Activated naive CD8-positive, alpha-beta T cell treated with anti-CD3 and anti-CD28 coated beads for 36 hours (primary cell): ENCODE data around the gene MARCHF2. TPM values are rescaled to one million over a fixed set of nuclear protein-coding genes. Genes with fewer than 3 reads are reported as not detected.
A peak's percentile ranks its signal among the peaks of the same experiment; 100 is the strongest.

Experiments used
- DNase-seq: peaks from one replicate; pipeline ENCODE4 v3.0.0; 2021
- H3K27ac Mint-ChIP-seq: one replicate; pipeline ENCODE4 v1.8.0; 2022; ENCODE audit warnings: mild to moderate bottlenecking, moderate library complexity, mixed read lengths
- H3K27me3 Mint-ChIP-seq: one replicate; pipeline ENCODE4 v1.8.0; 2022; ENCODE audit warnings: mild to moderate bottlenecking, mixed read lengths
- H3K36me3 Mint-ChIP-seq: one replicate; pipeline ENCODE4 v1.8.0; 2021; ENCODE audit warnings: mild to moderate bottlenecking, mixed read lengths
- H3K4me1 Mint-ChIP-seq: one replicate; pipeline ENCODE4 v1.8.0; 2021; ENCODE audit warnings: mixed read lengths
- H3K4me3 Mint-ChIP-seq: one replicate; pipeline ENCODE4 v1.8.0; 2022; ENCODE audit warnings: mild to moderate bottlenecking, moderate library complexity, mixed read lengths
- H3K9me3 Mint-ChIP-seq: one replicate; pipeline ENCODE4 v1.8.0; 2022; ENCODE audit warnings: mixed read lengths
- total RNA-seq, 2 experiments: library from RNA; stranded (reverse); gene quantifications; one replicate each; pipeline ENCODE4 v1.2.3, GENCODE V29; 2021

The MARCHF2 gene
- total RNA-seq, 2 experiments from 2014 or later = 6.1 to 6.6 TPM

DNA sequence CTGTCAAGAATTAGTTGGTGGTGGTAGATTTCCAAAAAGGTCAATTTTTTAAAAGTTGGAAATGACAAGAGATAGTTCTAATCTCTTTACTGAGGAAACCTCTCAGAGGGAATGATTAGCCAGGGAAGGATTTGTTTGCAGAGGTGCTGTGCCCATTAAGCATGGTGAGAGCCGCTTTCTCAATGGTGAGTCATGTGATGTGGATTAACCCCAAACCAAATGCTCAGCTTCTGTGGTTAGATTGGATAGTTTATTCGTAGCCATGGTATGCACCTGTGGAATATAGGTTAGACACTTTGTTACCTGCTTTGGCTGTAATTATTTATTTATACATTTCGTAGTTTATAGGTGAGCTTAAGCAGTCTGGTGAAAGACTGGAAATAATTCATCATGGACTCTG is 38.8 kb downstream of the MARCHF2 start:
- H3K27me3 Mint-ChIP-seq = no peaks in the 10 kb centered on the region
- no peaks in the 10 kb centered on the region for H3K9me3 Mint-ChIP-seq
- peaks cover 76% of the 10 kb centered on the region for H3K4me1 Mint-ChIP-seq
- H3K4me3 Mint-ChIP-seq = no peak overlapping the region
- DNase-seq = no peak
- peak overlapping the region; percentile 32 for H3K27ac Mint-ChIP-seq
- peaks cover 36% of the 10 kb centered on the region for H3K36me3 Mint-ChIP-seq

DNA sequence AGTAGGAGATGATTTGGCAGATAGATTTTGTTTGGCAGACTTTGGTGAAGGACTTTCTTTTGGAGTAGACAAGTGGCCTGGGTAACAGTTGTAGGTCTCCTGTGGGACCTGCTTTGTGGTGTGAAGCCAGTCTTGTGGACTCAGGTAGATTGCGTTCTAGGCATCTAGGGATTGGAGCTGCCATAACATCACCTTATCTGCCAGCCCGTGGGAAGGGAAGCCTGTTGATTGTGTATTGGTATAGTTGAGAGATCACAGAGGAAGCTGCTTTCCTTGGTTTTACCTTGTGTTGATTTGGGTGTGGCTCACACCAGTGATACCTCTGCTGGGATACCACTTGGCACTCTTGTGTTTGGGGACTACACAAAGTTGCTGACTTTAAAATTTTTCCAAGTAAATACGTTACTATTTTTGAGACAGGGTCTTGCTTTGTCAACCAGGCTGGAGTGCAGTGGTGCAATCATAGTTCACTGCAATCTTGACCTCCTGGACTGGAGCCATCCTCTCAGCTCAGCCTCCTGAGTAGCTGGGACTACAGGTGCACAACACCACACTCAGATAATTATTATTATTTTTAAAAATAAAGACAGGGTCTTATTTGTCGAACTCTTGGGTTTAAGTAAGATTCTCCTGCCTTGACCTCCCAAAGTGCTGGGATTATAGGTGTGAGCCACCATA is 39.5 kb downstream of the MARCHF2 start:
- Mint-ChIP-seq H3K36me3 (peaks cover 31% of the 10 kb centered on the region), H3K4me1 (peaks cover 70% of the 10 kb centered on the region), H3K9me3 (no peaks in the 10 kb centered on the region), H3K27me3 (no peaks in the 10 kb centered on the region), H3K27ac (peak overlapping the region; percentile 7), H3K4me3 (peak overlapping the region; percentile 22)
- no peak for DNase-seq

DNA sequence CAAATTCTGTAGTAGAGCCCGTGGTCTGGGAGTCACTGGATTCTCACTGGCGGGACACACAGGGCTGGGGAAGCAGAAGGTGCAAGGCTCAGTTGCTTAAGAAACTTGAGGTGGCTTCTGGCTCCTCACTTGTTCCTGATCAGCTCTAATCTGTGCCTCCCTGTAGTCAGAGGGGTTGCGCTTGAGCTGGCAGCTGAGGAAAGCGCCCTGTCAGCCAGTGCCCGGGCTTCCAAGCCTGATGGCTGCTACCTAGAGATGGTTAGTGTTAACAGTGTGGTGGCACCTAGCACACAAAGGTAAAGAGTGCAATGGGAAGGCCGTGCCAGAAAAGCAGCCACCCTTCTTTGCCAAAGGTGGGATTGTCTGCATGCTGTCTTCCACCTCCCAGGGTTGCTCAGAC is 40.5 kb downstream of the MARCHF2 start:
- Mint-ChIP-seq H3K27ac (peak overlapping the region; percentile 56), H3K9me3 (no peaks in the 10 kb centered on the region), H3K27me3 (no peaks in the 10 kb centered on the region), H3K4me1 (peaks cover 74% of the 10 kb centered on the region), H3K4me3 (no peak overlapping the region), H3K36me3 (peaks cover 29% of the 10 kb centered on the region)
- no peak for DNase-seq

DNA sequence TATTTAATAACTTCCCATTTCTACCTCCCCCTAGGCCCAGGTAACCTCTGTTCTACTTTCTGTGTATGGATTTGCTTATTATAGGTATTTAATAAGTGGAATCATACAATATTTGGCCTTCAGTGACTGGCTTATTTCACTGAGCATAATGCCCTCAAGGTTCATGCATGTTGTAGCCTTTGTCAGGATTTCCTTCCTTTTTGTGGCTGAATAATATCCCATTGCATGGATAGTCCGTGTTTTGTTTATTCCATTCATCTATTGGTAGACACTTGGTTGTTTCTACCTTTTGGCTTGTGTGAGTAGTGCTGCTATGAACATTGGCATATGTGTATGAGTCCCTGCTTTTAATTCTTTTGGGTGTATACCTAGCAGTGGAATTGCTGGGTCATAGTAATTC is 41.1 kb downstream of the MARCHF2 start:
- Mint-ChIP-seq H3K27me3 (no peaks in the 10 kb centered on the region), H3K4me3 (no peak overlapping the region), H3K27ac (no peak overlapping the region), H3K4me1 (peaks cover 74% of the 10 kb centered on the region), H3K36me3 (peaks cover 25% of the 10 kb centered on the region), H3K9me3 (no peaks in the 10 kb centered on the region)
- DNase-seq = no peak

DNA sequence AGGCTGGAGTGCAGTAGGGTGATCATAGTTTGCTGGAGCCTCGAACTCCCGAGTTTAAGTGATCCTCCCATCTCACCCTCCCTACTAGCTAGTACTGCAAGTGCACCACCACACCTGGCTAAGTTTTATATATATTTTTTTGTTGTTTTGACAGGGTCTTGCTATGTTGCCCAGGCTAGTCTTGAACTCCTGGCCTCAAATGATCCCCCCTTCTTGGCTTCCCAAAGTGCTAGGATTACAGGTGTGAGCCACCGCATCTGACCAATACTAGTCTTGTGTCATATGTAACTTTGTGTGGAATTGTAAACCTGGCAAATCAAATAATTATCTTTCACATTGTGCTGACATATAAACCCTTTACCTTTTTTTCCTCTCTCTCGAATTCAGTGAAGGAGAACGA is 41.9 kb downstream of the MARCHF2 start:
- H3K27ac Mint-ChIP-seq = peak overlapping the region; percentile 32
- no peak overlapping the region for H3K4me3 Mint-ChIP-seq
- no peaks in the 10 kb centered on the region for H3K27me3 Mint-ChIP-seq
- no peaks in the 10 kb centered on the region for H3K9me3 Mint-ChIP-seq
- peaks cover 32% of the 10 kb centered on the region for H3K36me3 Mint-ChIP-seq
- no peak for DNase-seq
- peaks cover 78% of the 10 kb centered on the region for H3K4me1 Mint-ChIP-seq

DNA sequence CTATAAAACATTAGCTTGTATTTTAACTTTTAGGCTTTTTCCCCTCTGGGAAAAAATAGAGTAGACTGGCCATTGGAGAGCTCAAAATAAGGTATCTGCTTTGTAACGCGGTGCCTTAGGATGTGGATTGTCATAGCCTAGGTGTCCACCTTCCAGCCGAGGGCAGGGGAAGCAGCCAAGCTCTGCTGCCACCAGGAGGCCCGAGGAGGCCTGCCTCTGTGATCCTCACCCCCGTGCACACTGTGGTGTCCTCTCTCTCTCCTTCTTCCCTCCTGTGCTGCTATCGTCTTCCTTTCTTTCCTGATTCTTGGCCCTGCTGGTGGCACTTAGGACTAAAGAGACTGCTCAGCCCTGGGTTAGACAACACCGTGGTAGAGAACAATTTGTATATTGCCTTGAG is 43.0 kb downstream of the MARCHF2 start:
- no peaks in the 10 kb centered on the region for H3K9me3 Mint-ChIP-seq
- no peak overlapping the region for H3K4me3 Mint-ChIP-seq
- H3K27ac Mint-ChIP-seq = no peak overlapping the region
- peaks cover 82% of the 10 kb centered on the region for H3K4me1 Mint-ChIP-seq
- no peaks in the 10 kb centered on the region for H3K27me3 Mint-ChIP-seq
- no peak for DNase-seq
- peaks cover 33% of the 10 kb centered on the region for H3K36me3 Mint-ChIP-seq

DNA sequence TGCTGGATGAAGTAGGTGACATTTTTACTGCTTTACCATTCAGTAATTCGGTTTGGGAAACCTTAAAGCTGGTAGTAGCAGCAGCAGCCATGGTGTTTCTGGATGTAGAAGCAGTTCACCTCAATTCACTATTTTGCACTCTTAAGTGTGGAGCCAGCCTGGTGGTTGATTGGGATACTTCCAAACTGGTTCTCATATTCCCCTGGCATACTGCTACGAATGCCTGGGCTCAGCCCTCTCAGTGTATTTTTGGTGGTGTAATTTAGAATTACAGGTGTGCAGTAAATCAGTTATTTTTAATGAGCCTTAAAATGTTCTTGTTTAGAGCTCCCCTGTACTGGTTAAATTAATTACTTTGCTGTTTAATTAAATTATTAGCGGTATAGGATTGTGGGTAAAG is 44.1 kb downstream of the MARCHF2 start:
- Mint-ChIP-seq H3K9me3 (no peaks in the 10 kb centered on the region), H3K27me3 (no peaks in the 10 kb centered on the region), H3K4me3 (no peak overlapping the region), H3K36me3 (peaks cover 26% of the 10 kb centered on the region), H3K27ac (no peak overlapping the region), H3K4me1 (peaks cover 77% of the 10 kb centered on the region)
- DNase-seq = no peak

DNA sequence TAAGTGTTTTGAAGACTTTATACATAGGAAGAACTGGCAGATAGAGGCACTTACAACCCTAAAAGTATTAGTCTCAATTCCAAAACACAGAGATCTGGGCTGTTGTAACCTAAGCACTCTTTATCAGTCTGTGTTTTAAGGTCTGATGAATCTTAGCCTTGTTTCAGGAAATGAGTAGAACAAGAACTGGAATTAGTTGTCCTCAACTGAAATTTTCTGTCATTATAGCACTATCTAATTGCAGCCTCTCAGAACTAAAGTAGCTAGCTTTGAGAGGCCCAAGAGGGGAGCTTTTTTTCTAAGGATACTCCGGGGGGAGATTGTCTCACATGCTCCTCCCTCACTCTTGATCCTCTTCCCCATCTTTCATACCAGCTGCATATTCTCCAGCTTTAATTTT is 44.7 kb downstream of the MARCHF2 start:
- DNase-seq = no peak
- Mint-ChIP-seq H3K27me3 (no peaks in the 10 kb centered on the region), H3K4me1 (peaks cover 72% of the 10 kb centered on the region), H3K9me3 (no peaks in the 10 kb centered on the region), H3K36me3 (peaks cover 29% of the 10 kb centered on the region), H3K4me3 (no peak overlapping the region), H3K27ac (no peak overlapping the region)

DNA sequence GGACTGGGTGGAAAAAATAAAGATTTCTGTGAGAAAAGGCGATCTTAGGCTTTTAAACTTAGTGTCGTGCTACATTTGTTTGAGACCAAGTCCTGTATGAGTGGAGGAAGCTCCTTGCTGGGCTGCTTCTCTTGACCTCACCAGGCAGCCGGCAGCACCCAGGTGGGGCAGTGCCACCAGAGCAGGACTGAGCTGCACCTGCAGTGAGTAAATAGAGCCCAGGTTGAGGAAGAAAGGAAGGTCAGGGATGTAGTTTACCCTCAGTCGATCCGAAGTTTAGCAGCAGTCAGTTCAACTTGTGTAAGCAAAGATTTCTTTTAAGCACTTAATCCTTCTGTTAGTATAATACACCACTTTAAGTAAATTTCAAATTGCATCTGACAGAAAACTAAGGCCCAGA is 45.3 kb downstream of the MARCHF2 start:
- Mint-ChIP-seq H3K27ac (no peak overlapping the region), H3K4me1 (peaks cover 71% of the 10 kb centered on the region)

DNA sequence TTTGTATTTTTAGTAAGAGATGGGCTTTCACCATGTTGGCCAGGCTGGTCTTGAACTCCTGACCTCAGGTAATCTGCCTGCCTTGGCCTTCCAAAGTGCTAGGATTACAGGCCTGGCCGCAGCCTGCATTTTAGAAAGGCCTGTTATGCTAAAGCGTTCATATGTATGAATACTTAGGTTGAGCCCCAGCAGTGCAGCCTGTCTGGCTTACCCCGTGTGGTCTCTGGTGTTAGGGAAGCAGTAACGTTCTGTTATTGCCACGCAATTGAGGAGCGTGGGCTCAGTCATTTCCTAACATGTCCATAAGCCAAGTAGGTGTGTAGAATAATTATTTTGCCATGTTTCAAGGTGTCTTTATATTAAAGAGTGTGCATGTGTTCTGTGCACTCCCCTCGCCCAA is 46.0 kb downstream of the MARCHF2 start:
- Mint-ChIP-seq H3K4me1 (peaks cover 64% of the 10 kb centered on the region), H3K9me3 (no peaks in the 10 kb centered on the region), H3K27me3 (no peaks in the 10 kb centered on the region), H3K27ac (no peak overlapping the region), H3K4me3 (no peak overlapping the region), H3K36me3 (peaks cover 34% of the 10 kb centered on the region)
- DNase-seq = no peak

More for the DNA sequence above, 45.3 kb downstream of the MARCHF2 start:
- DNase-seq = no peak
- Mint-ChIP-seq H3K9me3 (no peaks in the 10 kb centered on the region), H3K4me3 (no peak overlapping the region), H3K36me3 (peaks cover 33% of the 10 kb centered on the region), H3K27me3 (no peaks in the 10 kb centered on the region)

DNA sequence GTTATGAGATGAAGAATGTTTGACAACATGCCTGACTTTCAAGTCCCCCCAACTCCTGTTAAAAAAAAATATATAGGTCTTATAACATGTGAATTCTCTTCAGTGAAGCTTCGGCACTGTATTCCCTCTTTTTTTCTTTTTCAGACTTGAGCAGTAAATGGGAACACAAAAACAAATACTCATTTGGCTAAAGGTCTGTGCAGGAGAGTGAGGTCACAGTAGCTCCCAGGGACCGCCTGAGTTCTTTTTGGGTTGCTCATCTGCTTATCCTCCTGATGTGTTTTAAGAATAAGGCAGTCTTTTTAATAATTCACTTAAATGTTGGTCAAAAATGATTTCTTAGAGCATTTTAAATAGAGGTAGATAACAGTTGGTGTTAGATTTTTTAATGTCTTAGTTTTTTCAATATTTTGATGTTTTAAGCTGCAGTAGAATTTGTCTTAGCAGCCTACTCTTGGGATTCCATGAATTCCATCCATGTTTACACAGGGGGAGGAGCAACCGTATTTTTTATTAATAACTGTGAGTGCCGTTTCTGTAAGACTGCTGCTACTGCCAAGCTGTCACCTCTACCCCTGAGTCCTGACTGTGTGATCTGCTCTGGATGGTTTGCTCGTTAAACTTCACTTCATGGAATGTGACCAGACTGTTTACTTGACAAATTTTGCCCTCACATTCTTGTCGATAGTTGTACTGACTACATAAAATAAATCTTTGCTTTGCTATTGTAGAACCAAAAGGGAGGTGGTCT is 46.6 kb downstream of the MARCHF2 start:
- Mint-ChIP-seq H3K27me3 (no peaks in the 10 kb centered on the region), H3K9me3 (no peaks in the 10 kb centered on the region), H3K4me1 (peaks cover 58% of the 10 kb centered on the region), H3K27ac (peak overlapping the region; percentile 27), H3K4me3 (no peak overlapping the region), H3K36me3 (peaks cover 39% of the 10 kb centered on the region)
- DNase-seq = no peak

DNA sequence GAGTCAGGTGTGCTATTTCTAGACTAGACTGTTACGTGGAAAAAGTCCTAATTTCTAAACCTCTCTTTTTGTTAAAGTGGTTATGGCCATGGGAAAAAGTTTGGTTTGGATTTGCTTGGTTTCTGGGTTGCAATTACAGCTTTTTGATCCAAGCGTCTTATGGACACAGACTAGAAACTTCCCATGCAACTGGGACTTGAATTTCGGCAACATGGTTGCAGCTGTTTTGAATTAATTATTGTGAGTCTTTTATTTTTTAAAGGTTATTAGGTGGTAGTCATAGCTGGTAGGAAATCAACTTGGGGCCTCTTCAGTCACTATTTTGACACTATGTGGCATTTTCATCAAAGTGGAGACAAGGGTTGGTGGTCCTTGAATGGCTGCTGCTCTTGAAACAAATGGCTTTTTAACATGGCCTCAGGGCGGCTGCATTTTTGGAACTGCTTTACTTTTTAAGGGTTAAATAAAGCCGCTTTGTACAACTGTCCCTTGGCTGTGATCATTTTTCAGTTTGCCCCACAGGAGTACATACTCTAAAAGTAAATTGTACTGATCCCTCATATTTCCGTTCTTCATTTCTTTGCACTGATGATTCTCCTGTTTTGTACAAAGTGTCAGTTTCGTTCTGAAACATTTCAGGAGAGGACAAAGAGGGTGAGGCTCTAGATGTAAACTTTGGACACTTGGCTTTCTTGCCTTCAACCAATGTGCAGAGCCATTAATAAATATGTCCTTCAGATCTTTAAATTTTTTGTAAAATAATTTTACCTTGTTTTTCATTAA is 47.6 kb downstream of the MARCHF2 start:
- H3K27me3 Mint-ChIP-seq = no peaks in the 10 kb centered on the region
- peaks cover 51% of the 10 kb centered on the region for H3K4me1 Mint-ChIP-seq
- no peak overlapping the region for H3K4me3 Mint-ChIP-seq
- H3K27ac Mint-ChIP-seq = no peak overlapping the region
- no peak for DNase-seq
- no peaks in the 10 kb centered on the region for H3K9me3 Mint-ChIP-seq
- H3K36me3 Mint-ChIP-seq = peaks cover 39% of the 10 kb centered on the region

DNA sequence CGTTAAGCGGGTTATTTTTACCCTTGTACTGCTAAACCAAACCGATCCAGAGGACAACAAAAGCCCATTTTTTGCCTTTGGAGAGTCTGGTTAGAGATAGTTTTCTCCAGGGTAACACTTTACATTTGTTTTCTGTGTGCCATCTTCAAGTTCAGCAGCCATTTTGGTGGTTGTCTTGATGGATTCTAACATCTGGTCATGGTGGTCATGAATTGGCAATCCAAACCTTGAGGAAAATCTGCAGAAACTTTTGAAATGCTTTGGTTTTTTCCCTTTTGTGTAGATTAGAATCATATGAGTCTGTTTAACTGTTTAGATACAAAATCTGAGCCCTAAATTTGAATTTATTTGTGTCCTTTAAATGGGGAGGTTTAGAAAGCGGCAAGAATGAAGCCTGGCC is 48.3 kb downstream of the MARCHF2 start:
- H3K27ac Mint-ChIP-seq = no peak overlapping the region
- H3K4me3 Mint-ChIP-seq = no peak overlapping the region

DNA sequence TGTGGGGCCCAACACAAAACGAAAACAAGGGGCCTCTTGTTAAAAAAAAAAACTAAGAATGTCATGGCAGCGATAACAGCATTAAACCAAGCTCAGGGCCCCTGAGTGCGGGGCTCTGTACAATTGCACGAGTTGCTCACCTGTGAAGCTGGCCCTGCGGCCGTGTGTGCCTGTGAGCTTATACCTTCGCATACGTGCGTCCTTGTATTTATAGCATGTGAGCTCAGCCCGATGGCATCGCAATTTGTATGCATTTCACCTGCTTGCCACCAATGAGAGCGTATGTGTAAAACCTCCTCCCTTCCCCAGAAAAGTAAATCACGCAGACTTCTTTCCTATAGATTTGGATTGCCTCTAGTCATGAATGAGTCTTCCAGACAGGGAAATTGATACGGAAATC is 48.8 kb downstream of the MARCHF2 start:
- Mint-ChIP-seq H3K9me3 (no peaks in the 10 kb centered on the region), H3K4me1 (peaks cover 39% of the 10 kb centered on the region), H3K27ac (peak overlapping the region; percentile 12), H3K4me3 (no peak overlapping the region), H3K27me3 (no peaks in the 10 kb centered on the region), H3K36me3 (peaks cover 40% of the 10 kb centered on the region)
- no peak for DNase-seq

More for the DNA sequence above, 48.3 kb downstream of the MARCHF2 start:
- no peak for DNase-seq
- Mint-ChIP-seq H3K9me3 (no peaks in the 10 kb centered on the region), H3K27me3 (no peaks in the 10 kb centered on the region), H3K4me1 (peaks cover 44% of the 10 kb centered on the region), H3K36me3 (peaks cover 43% of the 10 kb centered on the region)

DNA sequence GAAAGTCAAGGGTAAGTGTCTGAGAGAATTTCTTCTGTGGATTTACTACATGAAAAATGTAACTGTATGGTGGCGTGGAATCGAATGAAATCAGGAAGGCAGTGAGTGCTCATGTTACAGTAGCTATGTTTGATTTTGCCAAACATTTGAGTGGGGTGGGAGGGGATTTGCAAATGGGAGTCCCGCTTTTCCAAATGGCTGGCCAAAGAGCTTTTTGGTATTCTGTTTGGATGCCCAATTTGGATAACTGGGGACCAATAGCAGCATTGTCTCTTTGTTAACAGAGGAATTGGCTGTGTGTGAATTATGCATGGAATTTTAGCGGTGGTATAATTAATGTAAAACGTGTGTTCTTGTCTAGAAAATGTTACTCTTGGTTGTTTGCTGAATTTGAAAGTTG is 49.5 kb downstream of the MARCHF2 start:
- no peaks in the 10 kb centered on the region for H3K9me3 Mint-ChIP-seq
- H3K4me3 Mint-ChIP-seq = no peak overlapping the region
- no peaks in the 10 kb centered on the region for H3K27me3 Mint-ChIP-seq
- no peak for DNase-seq
- peaks cover 43% of the 10 kb centered on the region for H3K36me3 Mint-ChIP-seq
- no peak overlapping the region for H3K27ac Mint-ChIP-seq
- H3K4me1 Mint-ChIP-seq = peaks cover 40% of the 10 kb centered on the region
